HG02852 (cell line): ENCODE measurements around the gene LRRC10B.

Experiments used
- ATAC-seq: cut with Tn5 transposase; IDR thresholded peaks from one replicate; pipeline ENCODE4 v1.9.1; 2021; ENCODE audit warnings: mild to moderate bottlenecking, moderate library complexity; ENCODE audit not compliant: unreplicated experiment

Gene LRRC10B

DNA sequence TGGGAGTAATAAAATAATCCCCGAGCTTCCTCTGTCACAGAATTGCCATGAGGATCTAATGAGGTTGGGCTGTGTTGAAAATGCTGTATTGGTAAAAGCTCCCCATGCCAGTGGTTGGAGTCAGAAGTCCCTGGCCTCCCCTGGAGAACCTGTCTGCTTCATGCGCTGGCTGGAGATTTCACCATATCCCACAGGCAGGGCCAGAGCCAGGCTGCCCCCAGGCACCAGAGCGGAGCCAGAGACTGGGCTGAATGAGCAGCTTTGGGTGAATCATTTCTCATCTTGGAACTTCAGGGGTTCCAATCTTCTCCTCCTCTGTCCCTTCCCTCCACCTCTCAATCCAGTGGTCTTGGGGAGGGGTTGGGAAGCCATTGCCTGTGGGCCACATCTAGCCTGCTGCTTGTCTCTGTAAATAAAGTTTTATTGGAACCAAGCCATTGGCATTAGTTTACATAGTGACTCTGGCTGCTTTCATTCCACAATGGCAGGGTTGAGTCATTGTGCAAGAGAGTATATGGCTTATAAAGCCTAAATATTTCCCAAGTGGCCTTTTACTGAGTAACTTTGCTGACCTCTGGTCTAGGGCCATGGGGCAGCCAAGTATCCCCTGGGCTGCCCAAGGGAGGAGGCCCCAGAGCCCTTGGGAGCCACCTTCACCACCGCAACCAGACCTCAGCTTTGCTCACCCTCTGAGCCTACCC lies 35.2 kb downstream of the LRRC10B start:
- ATAC-seq: no peak

- ATAC-seq: no peak
These were observed 35.9 kb downstream of the LRRC10B start for GRCh38 chr11:61544466-61544865.

DNA sequence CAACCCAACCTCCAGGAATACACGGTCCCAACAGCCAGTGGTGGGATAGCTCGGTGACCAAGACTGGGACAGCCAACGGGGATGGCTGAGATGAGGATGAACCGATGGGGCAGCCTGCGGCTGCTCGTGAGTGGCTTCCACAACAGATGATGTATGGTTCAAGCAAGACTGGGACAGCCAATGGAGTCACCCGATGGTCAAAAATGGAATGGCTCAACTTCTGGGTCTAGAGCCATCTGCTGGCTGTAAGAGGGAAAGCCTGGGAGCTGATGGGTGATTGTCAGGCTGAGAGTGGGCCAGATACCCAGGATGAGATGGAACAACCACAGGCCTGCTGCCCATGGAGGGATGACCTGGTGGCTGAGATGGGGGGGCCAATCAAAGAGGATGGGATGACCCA lies 36.8 kb downstream of the LRRC10B start:
- ATAC-seq: no peak

- no peak for ATAC-seq
These were observed 37.4 kb downstream of the LRRC10B start for GRCh38 chr11:61545921-61546320.

- ATAC-seq: no peak
These were observed 38.1 kb downstream of the LRRC10B start for GRCh38 chr11:61546663-61547062.

DNA sequence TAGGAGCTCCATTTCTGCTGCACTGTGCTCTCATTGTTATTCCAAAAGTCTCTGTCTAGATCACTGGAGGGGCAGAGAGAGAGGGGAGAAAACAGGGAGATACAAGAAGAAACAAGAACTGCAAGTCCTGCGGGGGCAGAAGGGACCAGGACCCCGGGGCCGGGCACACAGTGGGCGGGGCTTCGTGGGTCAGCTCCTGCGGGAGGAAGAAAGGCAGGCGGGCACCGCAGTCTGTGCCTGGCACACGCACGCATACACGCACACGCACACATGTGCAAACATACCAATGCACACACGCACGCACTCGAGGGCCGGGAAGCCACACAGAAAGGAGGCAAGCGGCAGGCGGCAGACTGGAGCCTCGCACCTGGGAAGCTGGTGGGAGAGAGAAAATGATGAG lies 38.7 kb downstream of the LRRC10B start:
- no peak for ATAC-seq

- ATAC-seq: no peak
These were observed 40.6 kb downstream of the LRRC10B start for GRCh38 chr11:61549177-61549576.

- no peak for ATAC-seq
These were observed 41.4 kb downstream of the LRRC10B start for GRCh38 chr11:61549662-61550568.

- ATAC-seq: no peak
These were observed 42.2 kb downstream of the LRRC10B start for GRCh38 chr11:61550665-61551227.

- no peak for ATAC-seq
These were observed 43.1 kb downstream of the LRRC10B start for GRCh38 chr11:61551634-61552033.

- ATAC-seq: no peak
These were observed 43.6 kb downstream of the LRRC10B start for GRCh38 chr11:61552108-61552635.

DNA sequence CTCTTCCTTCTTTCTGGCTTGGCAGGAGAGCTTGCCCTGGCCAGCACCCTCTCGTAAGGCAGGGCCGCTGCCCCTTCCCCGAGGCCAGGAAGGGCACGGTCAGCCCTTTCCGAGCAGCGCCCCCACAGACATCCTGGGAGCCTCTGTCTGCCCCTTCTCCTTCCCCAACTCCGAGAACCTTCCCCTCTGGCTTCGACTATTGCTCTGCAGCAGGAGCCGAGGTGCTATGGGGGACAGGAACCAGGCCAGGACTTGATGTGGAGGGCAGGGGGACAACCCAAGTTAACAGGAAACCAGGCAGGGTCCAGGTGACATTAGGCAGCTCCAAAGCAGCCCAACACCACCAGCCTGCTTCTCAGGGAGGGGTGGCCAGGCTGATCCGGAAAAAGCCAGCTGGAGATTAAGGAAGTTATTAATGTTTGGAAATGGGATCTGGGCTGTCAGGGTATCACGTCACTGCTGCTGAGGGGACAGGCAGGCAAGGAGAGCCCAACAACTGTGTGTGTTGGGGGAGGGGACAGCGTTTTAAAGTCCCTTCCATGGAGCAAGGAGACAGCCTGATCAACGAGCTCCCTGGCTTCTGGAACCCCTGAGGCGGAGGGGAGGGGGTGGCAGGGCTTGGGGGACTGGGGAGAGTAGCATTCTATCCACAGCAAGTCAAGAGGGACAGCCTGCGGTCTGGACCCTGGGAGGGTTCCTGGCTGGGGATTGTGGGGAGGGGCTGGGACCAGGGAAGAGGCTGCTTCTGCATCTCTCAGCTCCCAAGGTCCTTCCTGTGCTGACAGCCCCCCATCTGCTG lies 45.0 kb downstream of the LRRC10B start:
- no peak for ATAC-seq

DNA sequence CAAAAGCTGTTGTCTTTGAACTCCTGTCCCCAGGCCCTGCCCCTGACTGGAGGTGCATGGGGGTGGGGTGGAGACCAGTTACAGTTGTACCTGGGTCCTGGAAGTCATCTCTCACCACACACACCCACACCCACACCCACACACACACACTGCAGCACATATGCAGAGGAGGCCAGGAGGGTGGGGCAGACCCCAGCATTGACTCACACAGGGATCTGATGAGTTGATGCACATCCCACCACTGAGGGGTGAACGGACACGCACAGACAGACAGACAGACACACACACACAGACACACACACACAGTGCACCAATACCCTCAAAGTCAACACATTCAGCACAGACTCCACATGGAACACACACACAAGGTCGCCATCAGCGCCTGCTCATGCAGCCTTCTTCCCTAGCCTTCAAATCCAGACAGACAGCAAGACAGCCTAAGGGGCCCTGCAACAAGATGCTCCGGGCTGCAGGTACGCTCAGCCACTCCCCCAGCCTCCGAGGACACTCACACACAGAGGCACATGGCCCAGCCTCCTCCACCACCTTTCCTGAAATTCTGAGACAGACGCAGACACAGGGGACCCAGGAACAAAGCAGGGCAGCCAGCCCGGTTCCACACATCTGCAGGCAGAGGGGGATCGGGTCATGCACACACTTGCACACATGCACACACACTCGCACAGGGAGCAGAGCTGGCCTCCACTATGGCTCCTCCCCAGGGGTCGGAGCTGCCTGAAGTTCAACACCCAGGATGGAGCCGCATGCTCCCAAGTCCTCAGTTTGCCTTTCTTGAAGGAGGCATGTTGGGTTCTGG lies 45.8 kb downstream of the LRRC10B start:
- ATAC-seq: no peak

- ATAC-seq: no peak
These were observed 46.8 kb downstream of the LRRC10B start for GRCh38 chr11:61555051-61555969.

DNA sequence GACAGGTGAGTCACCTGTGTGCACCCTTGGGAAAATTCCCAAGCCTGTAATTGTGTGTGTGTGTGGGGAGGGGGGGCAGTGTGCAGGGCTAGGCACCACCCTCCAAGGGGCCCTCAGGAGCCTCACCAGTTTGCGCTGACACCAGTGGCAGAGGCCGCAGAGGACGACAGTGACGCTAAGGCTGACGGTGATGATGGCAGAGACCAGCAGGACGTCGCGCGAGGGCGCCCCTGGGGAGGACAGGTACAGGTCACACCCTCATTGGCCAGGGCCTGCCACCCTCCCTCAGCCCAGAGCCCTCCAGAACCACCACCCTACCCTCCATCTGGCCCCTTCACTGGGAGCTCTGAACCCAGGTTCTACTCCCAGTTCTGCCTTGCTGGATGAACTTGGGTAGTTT lies 47.4 kb downstream of the LRRC10B start:
- no peak for ATAC-seq

DNA sequence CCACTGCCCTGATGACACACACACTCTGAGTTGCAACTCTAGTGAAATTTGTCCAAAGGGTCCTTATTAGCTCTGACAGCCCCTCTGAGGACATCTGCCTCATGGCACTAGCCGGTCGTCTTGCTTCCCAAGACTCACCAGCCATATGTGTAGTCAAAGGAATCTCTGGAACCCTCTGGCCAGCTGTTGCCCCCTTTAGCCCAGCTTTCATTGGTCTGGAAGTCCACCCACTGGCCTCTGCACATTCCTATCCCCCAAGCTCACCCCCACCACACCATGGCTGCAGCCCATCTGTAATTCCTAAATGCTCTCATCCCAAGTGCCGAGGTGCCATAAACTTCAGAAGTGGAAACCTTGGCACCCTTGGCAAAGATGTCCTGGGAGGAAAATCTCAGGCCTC lies 48.1 kb downstream of the LRRC10B start:
- no peak for ATAC-seq
